Measurements from ENCODE around the gene LOXL4.

The LOXL4 gene

GRCh38 chr10:98293550-98294269 is 25.7 kb upstream of the LOXL4 start:
- DNase-seq: no peak

- DNase-seq: no peak
Observed at GRCh38 chr10:98292971-98293370, 25.0 kb upstream of the LOXL4 start.

- no peak for DNase-seq
Observed at GRCh38 chr10:98289802-98290209, 21.8 kb upstream of the LOXL4 start.

- no peak for DNase-seq
Observed at GRCh38 chr10:98287321-98287720, 19.3 kb upstream of the LOXL4 start.

GRCh38 chr10:98286419-98286818 is 18.4 kb upstream of the LOXL4 start:
- no peak for DNase-seq

GRCh38 chr10:98285416-98285815 is 17.4 kb upstream of the LOXL4 start:
- DNase-seq: no peak

- no peak for DNase-seq
Observed at GRCh38 chr10:98276311-98276710, 8.3 kb upstream of the LOXL4 start.

- DNase-seq: no peak
Observed at GRCh38 chr10:98274562-98274961, 6.6 kb upstream of the LOXL4 start.

- no peak for DNase-seq
Observed at GRCh38 chr10:98273057-98273850, 5.3 kb upstream of the LOXL4 start.

GRCh38 chr10:98272656-98273055 is 4.7 kb upstream of the LOXL4 start:
- DNase-seq: no peak

- no peak for DNase-seq
Observed at GRCh38 chr10:98272245-98272644, 4.3 kb upstream of the LOXL4 start.

GRCh38 chr10:98270786-98271185 is 2.8 kb upstream of the LOXL4 start:
- DNase-seq: no peak

- no peak for DNase-seq
Observed at GRCh38 chr10:98270073-98270740, 2.2 kb upstream of the LOXL4 start.

- DNase-seq: no peak
Observed at GRCh38 chr10:98269435-98269912, 1.5 kb upstream of the LOXL4 start.

- DNase-seq: no peak
Observed at GRCh38 chr10:98268694-98269431, 869 bp upstream of the LOXL4 start.

GRCh38 chr10:98267069-98267893 is 713 bp downstream of the LOXL4 start:
- no peak for DNase-seq

GRCh38 chr10:98266647-98267046 is 1.3 kb downstream of the LOXL4 start:
- DNase-seq: no peak

- DNase-seq: no peak
Observed at GRCh38 chr10:98265403-98266378, 2.3 kb downstream of the LOXL4 start.

- no peak for DNase-seq
Observed at GRCh38 chr10:98264378-98265065, 3.5 kb downstream of the LOXL4 start.

GRCh38 chr10:98263088-98263487 is 4.9 kb downstream of the LOXL4 start:
- DNase-seq: no peak

Measured in NCI-H526 treated with DMSO at 0.1 percent for 48 hours (cell line).